ENCODE measurements around the gene SCYGR5. TPM values are rescaled to one million over a fixed set of nuclear protein-coding genes. Genes with fewer than 3 reads are reported as not detected.

SCYGR5 gene
- total RNA-seq, 1 experiment from 2014 or later = not detected

DNA sequence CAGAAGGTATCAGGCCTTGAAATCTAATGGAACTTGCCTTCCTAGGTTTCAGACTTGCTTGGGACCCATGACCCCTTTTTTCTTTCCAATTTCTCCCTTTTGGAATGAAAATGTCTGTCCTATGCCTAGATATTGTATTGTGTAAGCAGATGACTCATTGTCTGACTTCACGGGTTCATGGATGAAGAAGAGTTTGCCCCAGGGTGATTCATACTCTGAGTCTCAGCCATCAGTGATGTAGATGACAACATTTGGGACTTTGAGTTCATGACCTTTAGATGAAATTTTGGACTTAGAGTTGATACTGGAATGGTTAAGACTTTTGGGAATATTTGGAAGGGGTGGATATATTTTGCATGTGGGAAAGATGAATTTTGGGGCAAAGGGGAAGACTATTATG, 11.2 kb upstream of the SCYGR5 start:
- ATAC-seq = peak; percentile 52; the same call in 1 of the 2 replicates
- Histone ChIP-seq H2AFZ (ENCODE audit: low read depth, low read length, poor library complexity, severe bottlenecking) (no peak overlapping the region), H3K79me2 (ENCODE audit: insufficient read depth, low read length) (no peaks in the 10 kb centered on the region), H3K9ac (ENCODE audit: low read length) (no peak overlapping the region), H3K4me2 (ENCODE audit: low read length) (no peak overlapping the region), H3K9me2 (ENCODE audit: insufficient read depth) (no peaks in the 10 kb centered on the region), H3K27ac (ENCODE audit: low read depth, low read length) (no peak overlapping the region), H3K9me3 (ENCODE audit: control insufficient read depth in 1 of 2, insufficient read depth in 1 of 2, low read depth in 1 of 2, low read length in 2 of 2) (no peaks in the 10 kb centered on the region), H4K20me1 (ENCODE audit: insufficient read depth) (no peaks in the 10 kb centered on the region), H3K27me3 (ENCODE audit: insufficient read depth, low read length) (no peaks in the 10 kb centered on the region), H3K4me3 (replicated peaks in 1 of 2; ENCODE audit: low read depth in 1 of 2, low read length in 2 of 2) (no peak overlapping the region), H3K4me1 (ENCODE audit: control insufficient read depth in 1 of 2, insufficient read depth in 2 of 2, low read length in 2 of 2) (peaks cover 0 to 6% of the 10 kb centered on the region in 2 experiments; a peak in 2 of 4 replicates), H3K36me3 (ENCODE audit: control insufficient read depth in 1 of 2, insufficient read depth in 2 of 2, low read length in 2 of 2) (no peaks in the 10 kb centered on the region)
- BruUV-seq (replicated peaks) = no TSS peak
- ChIA-PET CTCF (no interaction called here), POLR2A (no interaction called here), RAD21 (ENCODE audit: low non-redundant PET in 1 of 2, low total read pairs in 2 of 2, uncharacterized antibody in 2 of 2, unreplicated experiment in 2 of 2) (no interaction called here)
- intact Hi-C loops (cut with micrococcal nuclease) = loop anchor here (5.0 to 10.0 kb wide), 5 partner anchors 92 to 999 kb away; partner anchors contain the start of gene SCYGR8
- DNase-seq (ENCODE audit: low read depth, low spot score) = peak; percentile 19
- TF ChIP-seq, protein P1, sequence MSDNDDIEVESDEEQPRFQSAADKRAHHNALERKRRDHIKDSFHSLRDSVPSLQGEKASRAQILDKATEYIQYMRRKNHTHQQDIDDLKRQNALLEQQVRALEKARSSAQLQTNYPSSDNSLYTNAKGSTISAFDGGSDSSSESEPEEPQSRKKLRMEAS (IDR thresholded peaks at IDR 0.05) = no peak
- TF ChIP-seq JUND (IDR thresholded peaks at IDR 0.05) = peak; percentile 70
- TF ChIP-seq POLR2AphosphoS5 (IDR thresholded peaks at IDR 0.05; ENCODE audit: low read depth, low read length) = no peak
- TF ChIP-seq SP1 (IDR thresholded peaks at IDR 0.05; ENCODE audit: low read depth) = peak; percentile 14; the same call in 1 of the 2 replicates
- no peak for TF ChIP-seq EZH2 (IDR thresholded peaks at IDR 0.05)
- no peak for TF ChIP-seq ELF1 (IDR thresholded peaks at IDR 0.05; ENCODE audit: borderline replicate concordance, low read depth)
- TF ChIP-seq, protein P2, sequence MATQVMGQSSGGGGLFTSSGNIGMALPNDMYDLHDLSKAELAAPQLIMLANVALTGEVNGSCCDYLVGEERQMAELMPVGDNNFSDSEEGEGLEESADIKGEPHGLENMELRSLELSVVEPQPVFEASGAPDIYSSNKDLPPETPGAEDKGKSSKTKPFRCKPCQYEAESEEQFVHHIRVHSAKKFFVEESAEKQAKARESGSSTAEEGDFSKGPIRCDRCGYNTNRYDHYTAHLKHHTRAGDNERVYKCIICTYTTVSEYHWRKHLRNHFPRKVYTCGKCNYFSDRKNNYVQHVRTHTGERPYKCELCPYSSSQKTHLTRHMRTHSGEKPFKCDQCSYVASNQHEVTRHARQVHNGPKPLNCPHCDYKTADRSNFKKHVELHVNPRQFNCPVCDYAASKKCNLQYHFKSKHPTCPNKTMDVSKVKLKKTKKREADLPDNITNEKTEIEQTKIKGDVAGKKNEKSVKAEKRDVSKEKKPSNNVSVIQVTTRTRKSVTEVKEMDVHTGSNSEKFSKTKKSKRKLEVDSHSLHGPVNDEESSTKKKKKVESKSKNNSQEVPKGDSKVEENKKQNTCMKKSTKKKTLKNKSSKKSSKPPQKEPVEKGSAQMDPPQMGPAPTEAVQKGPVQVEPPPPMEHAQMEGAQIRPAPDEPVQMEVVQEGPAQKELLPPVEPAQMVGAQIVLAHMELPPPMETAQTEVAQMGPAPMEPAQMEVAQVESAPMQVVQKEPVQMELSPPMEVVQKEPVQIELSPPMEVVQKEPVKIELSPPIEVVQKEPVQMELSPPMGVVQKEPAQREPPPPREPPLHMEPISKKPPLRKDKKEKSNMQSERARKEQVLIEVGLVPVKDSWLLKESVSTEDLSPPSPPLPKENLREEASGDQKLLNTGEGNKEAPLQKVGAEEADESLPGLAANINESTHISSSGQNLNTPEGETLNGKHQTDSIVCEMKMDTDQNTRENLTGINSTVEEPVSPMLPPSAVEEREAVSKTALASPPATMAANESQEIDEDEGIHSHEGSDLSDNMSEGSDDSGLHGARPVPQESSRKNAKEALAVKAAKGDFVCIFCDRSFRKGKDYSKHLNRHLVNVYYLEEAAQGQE (IDR thresholded peaks at IDR 0.05; ENCODE audit: low read depth) = no peak
- TF ChIP-seq ZFX (IDR thresholded peaks at IDR 0.05) = no peak
- no peak for TF ChIP-seq TCF7L2 (IDR thresholded peaks at IDR 0.05; ENCODE audit: borderline replicate concordance, extremely low read depth, insufficient read depth, insufficient read length)
- TF ChIP-seq, protein P3, sequence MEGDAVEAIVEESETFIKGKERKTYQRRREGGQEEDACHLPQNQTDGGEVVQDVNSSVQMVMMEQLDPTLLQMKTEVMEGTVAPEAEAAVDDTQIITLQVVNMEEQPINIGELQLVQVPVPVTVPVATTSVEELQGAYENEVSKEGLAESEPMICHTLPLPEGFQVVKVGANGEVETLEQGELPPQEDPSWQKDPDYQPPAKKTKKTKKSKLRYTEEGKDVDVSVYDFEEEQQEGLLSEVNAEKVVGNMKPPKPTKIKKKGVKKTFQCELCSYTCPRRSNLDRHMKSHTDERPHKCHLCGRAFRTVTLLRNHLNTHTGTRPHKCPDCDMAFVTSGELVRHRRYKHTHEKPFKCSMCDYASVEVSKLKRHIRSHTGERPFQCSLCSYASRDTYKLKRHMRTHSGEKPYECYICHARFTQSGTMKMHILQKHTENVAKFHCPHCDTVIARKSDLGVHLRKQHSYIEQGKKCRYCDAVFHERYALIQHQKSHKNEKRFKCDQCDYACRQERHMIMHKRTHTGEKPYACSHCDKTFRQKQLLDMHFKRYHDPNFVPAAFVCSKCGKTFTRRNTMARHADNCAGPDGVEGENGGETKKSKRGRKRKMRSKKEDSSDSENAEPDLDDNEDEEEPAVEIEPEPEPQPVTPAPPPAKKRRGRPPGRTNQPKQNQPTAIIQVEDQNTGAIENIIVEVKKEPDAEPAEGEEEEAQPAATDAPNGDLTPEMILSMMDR (IDR thresholded peaks at IDR 0.05 in 2 of 3, conservative IDR thresholded peaks at IDR 0.05 in 1 of 3; ENCODE audit: borderline replicate concordance in 1 of 3, insufficient read depth in 1 of 3, low read depth in 2 of 3, low read length in 2 of 3) = no peak
- TF ChIP-seq YY1 (IDR thresholded peaks at IDR 0.05; ENCODE audit: extremely low read depth, insufficient replicate concordance, low read depth, low read length) = no peak
- peak; percentile 81 for TF ChIP-seq FOSL1 (IDR thresholded peaks at IDR 0.05; ENCODE audit: low read depth)
- TF ChIP-seq ZNF274 (IDR thresholded peaks at IDR 0.05; ENCODE audit: low read depth, low read length) = no peak
- no peak for TF ChIP-seq EGR1 (IDR thresholded peaks at IDR 0.05; ENCODE audit: low read depth)
- no peak for TF ChIP-seq EZH2phosphoT487 (IDR thresholded peaks at IDR 0.05; ENCODE audit: borderline replicate concordance)
- TF ChIP-seq, protein P4, sequence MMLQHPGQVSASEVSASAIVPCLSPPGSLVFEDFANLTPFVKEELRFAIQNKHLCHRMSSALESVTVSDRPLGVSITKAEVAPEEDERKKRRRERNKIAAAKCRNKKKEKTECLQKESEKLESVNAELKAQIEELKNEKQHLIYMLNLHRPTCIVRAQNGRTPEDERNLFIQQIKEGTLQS (IDR thresholded peaks at IDR 0.05) = no peak
- TF ChIP-seq, protein P5, sequence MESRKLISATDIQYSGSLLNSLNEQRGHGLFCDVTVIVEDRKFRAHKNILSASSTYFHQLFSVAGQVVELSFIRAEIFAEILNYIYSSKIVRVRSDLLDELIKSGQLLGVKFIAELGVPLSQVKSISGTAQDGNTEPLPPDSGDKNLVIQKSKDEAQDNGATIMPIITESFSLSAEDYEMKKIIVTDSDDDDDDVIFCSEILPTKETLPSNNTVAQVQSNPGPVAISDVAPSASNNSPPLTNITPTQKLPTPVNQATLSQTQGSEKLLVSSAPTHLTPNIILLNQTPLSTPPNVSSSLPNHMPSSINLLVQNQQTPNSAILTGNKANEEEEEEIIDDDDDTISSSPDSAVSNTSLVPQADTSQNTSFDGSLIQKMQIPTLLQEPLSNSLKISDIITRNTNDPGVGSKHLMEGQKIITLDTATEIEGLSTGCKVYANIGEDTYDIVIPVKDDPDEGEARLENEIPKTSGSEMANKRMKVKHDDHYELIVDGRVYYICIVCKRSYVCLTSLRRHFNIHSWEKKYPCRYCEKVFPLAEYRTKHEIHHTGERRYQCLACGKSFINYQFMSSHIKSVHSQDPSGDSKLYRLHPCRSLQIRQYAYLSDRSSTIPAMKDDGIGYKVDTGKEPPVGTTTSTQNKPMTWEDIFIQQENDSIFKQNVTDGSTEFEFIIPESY (IDR thresholded peaks at IDR 0.05; ENCODE audit: extremely low read depth, insufficient replicate concordance, low read length) = no peak
- no peak for TF ChIP-seq POLR2A (IDR thresholded peaks at IDR 0.05; ENCODE audit: borderline replicate concordance, extremely low read depth, insufficient read depth, insufficient read length)
- peak; percentile 84 for TF ChIP-seq CEBPB (IDR thresholded peaks at IDR 0.05; ENCODE audit: low read depth)
- no peak for TF ChIP-seq RAD21 (IDR thresholded peaks at IDR 0.05; ENCODE audit: low read depth)
- TF ChIP-seq SRF (IDR thresholded peaks at IDR 0.05; ENCODE audit: low read depth) = no peak
- no peak for TF ChIP-seq SIN3A (IDR thresholded peaks at IDR 0.05; ENCODE audit: low read depth)

Data from HCT116 (cell line).